Activated B cell treated with CpG ODN at 0.5 μM for 24 hours (primary cell): ENCODE results near the gene TMEM121. TPM values are rescaled to one million over a fixed set of nuclear protein-coding genes. Genes with fewer than 3 reads are reported as not detected.

Experiments
- ATAC-seq: fragments of 200-7000 bp; cut with Tn5 transposase; one replicate; pipeline ENCODE4 v1.10.0; 2021; ENCODE audit warnings: low read depth, mild to moderate bottlenecking, moderate library complexity
- CTCF ChIA-PET: fragments of 350-600 bp; sonication (Branson Sonifier 250); formaldehyde crosslinking; loops from one replicate; lab custom pipeline; 2021; ENCODE audit warnings: antibody characterized with exemption; lab: Charles Lee
- POLR2A ChIA-PET: fragments of 350-600 bp; sonication (Branson Sonifier 250); formaldehyde crosslinking; loops from one replicate; lab custom pipeline; 2021; ENCODE audit warnings: antibody characterized with exemption; lab: Charles Lee
- DNase-seq: peaks from one replicate; pipeline ENCODE4 v3.0.0; 2022
- H3K27ac Mint-ChIP-seq: one replicate; pipeline ENCODE4 v1.8.0; 2020; ENCODE audit warnings: mixed read lengths
- H3K27me3 Mint-ChIP-seq: one replicate; pipeline ENCODE4 v1.8.0; 2021; ENCODE audit warnings: mixed read lengths
- H3K36me3 Mint-ChIP-seq: one replicate; pipeline ENCODE4 v1.8.0; 2021; ENCODE audit warnings: low read depth, mixed read lengths
- H3K4me1 Mint-ChIP-seq: one replicate; pipeline ENCODE4 v1.8.0; 2021; ENCODE audit warnings: mixed read lengths
- H3K4me3 Mint-ChIP-seq: one replicate; pipeline ENCODE4 v1.8.0; 2020; ENCODE audit warnings: mild to moderate bottlenecking, mixed read lengths
- H3K9me3 Mint-ChIP-seq: one replicate; pipeline ENCODE4 v1.8.0; 2020; ENCODE audit warnings: mixed read lengths
- CTCF ChIP-seq: fragments of 200-600 bp; IDR thresholded peaks from one replicate; pipeline ENCODE4 v1.8.0; 2022; ENCODE audit warnings: antibody characterized with exemption, mild to moderate bottlenecking
- intact Hi-C: fragments of 100-400 bp; cut with micrococcal nuclease; formaldehyde crosslinking; loops from one replicate; pipeline ENCODE4 v1.15.1; 2024
- total RNA-seq: library from RNA; stranded (reverse); gene quantifications from 2 replicates; pipeline ENCODE4 v1.2.3, GENCODE V29; 2022

TMEM121 gene
- total RNA-seq, 1 donor from 2014 or later = 1.6 TPM

GRCh38 chr14:105536691-105537579, 10.6 kb downstream of the TMEM121 start:
- ChIA-PET POLR2A (interaction anchor here (1.2 kb wide), 1 partner anchor 166 kb away, joined by 4 read pairs; no protein-coding TSS in a partner anchor), CTCF (interaction anchor here (0.6 to 1.4 kb wide), 9 partner anchors 15 to 883 kb away, joined by 3 to 5 read pairs (median 3); no protein-coding TSS in a partner anchor)
- ATAC-seq = no peak
- intact Hi-C loops = loop anchor here (5.0 to 10.0 kb wide), 6 partner anchors 408 to 875 kb away; no protein-coding TSS in a partner anchor
- H3K9me3 Mint-ChIP-seq = no peaks in the 10 kb centered on the region
- peaks cover 25% of the 10 kb centered on the region for H3K4me1 Mint-ChIP-seq
- H3K27ac Mint-ChIP-seq = no peak overlapping the region
- no peak for TF ChIP-seq CTCF
- no peak for DNase-seq
- peaks cover 2% of the 10 kb centered on the region for H3K27me3 Mint-ChIP-seq
- H3K4me3 Mint-ChIP-seq = no peak overlapping the region
- H3K36me3 Mint-ChIP-seq = no peaks in the 10 kb centered on the region

GRCh38 chr14:105537580-105538474, 11.4 kb downstream of the TMEM121 start:
- intact Hi-C loops = loop anchor here (5.0 to 10.0 kb wide), 6 partner anchors 407 to 874 kb away; no protein-coding TSS in a partner anchor
- H3K4me3 Mint-ChIP-seq = peak overlapping the region; percentile 44
- H3K9me3 Mint-ChIP-seq = no peaks in the 10 kb centered on the region
- H3K4me1 Mint-ChIP-seq = peaks cover 16% of the 10 kb centered on the region
- ChIA-PET POLR2A (interaction anchor here (1.2 kb wide), 1 partner anchor 167 kb away, joined by 4 read pairs; no protein-coding TSS in a partner anchor), CTCF (interaction anchor here (0.7 to 1.4 kb wide), 10 partner anchors 14 to 883 kb away, joined by 3 to 5 read pairs (median 3); no protein-coding TSS in a partner anchor)
- H3K36me3 Mint-ChIP-seq = no peaks in the 10 kb centered on the region
- peak; percentile 78 for DNase-seq
- peak; percentile 96 for ATAC-seq
- peak; percentile 31 for TF ChIP-seq CTCF
- no peak overlapping the region for H3K27ac Mint-ChIP-seq
- H3K27me3 Mint-ChIP-seq = peaks cover 2% of the 10 kb centered on the region

- H3K27me3 Mint-ChIP-seq = peaks cover 2% of the 10 kb centered on the region
- intact Hi-C loops = loop anchor here (5.0 to 10.0 kb wide), 6 partner anchors 406 to 874 kb away; no protein-coding TSS in a partner anchor
- ChIA-PET CTCF (interaction anchor here (0.7 to 1.3 kb wide), 4 partner anchors 18 to 882 kb away, joined by 3 to 5 read pairs (median 4); no protein-coding TSS in a partner anchor), POLR2A (no interaction called here)
- TF ChIP-seq CTCF = no peak
- DNase-seq = no peak
- no peak overlapping the region for H3K4me3 Mint-ChIP-seq
- no peaks in the 10 kb centered on the region for H3K9me3 Mint-ChIP-seq
- H3K27ac Mint-ChIP-seq = no peak overlapping the region
- ATAC-seq = no peak
- peaks cover 8% of the 10 kb centered on the region for H3K4me1 Mint-ChIP-seq
- H3K36me3 Mint-ChIP-seq = no peaks in the 10 kb centered on the region
Measured at GRCh38 chr14:105538481-105539049, 12.2 kb downstream of the TMEM121 start.

GRCh38 chr14:105540811-105541210, 14.4 kb downstream of the TMEM121 start:
- Mint-ChIP-seq H3K4me1 (peaks cover 2% of the 10 kb centered on the region), H3K36me3 (no peaks in the 10 kb centered on the region), H3K9me3 (no peaks in the 10 kb centered on the region), H3K27ac (no peak overlapping the region), H3K4me3 (no peak overlapping the region), H3K27me3 (peaks cover 2% of the 10 kb centered on the region)
- POLR2A ChIA-PET = no interaction called here
- intact Hi-C loops = no loop called here
- no peak for DNase-seq
- ATAC-seq = no peak
- CTCF ChIA-PET = no interaction called here
- no peak for TF ChIP-seq CTCF
